Stimulated activated CD4-positive, alpha-beta T cell treated with anti-CD3 and anti-CD28 coated beads, Interleukin-15, amount 100 ng/mL, for 1 hour (primary cell): ENCODE data around the gene CDK12.

Experiments used
- DNase-seq, 2 donors: peaks; one replicate each; pipeline ENCODE4 v3.0.0-alpha.2; 2020; ENCODE audit warnings: low read depth in 1 of 2, low spot score in 1 of 2

The CDK12 gene

DNA sequence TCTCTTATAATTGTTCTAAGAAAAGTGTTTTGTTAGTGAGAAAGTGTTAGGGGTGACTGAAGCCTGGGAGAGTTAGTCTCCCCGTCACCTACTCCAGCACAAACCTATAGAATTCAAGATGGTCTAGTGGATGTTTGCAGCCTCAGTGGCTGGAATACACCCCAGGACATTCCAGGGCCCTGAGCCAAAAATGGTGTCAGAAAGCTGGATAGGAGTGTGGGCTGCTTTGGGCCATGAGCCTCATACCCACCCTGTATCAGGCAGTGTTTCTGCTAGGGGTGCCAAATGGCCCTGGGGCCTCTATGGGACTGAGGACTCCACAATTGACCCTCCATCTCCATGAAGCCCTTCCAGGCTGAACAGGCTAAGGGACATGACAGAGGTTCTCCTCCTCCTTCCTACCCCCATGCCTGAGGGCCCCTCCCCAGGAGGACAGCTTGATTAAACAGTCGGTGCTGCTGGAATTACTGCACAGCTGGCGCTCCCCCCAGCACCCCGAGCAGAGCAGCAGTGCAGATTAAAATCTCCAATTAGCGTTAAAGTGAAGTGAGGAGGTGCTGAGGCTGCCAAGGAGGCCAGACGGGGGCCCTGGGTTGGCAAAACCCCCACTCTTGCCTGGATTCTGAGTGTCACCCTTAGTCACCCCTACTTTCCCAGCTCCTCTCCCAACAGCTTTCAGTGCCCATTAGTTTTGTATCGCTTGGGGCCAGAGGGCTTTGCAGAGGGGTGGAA, 87.4 kb downstream of the CDK12 start:
- DNase-seq: no peak

DNA sequence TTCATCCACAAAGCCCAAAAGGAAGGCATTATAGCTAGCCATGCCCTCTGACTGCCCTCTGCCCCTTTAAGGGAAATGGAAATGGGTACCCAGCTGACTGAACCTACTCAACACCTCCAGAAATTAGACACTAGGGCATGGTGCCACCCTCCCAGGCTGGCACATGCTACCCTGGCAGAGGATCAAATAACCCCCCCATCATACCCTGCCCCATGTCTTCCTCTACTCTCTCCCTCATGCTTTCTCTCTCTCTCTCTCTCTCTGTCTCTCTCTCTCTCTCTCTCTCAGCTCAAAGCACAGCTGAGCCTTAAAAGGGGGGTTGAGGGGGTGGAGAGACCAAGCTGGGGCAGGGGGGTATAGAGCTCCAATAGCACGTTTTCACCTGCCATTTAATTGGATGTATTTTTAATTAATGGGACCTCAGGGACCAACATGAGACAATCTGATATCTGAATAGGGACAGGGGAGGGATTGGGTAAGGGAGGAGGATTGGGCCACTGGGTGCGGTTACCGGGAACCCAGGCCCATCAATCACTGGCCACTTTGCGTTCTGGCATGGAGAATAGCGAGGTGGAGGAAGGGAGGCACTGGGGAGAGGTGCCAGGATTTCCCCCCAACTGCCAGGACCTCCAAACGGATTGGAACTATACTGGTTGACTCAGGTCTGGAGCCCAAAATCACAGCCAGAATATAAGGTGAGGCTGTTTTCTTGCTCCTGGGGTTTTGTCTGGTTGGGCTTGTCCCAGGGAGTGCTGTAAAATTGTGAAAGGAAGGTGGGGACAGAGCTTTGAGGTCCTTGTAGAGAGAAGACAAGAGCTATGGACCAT, 88.7 kb downstream of the CDK12 start:
- DNase-seq: no peak

DNA sequence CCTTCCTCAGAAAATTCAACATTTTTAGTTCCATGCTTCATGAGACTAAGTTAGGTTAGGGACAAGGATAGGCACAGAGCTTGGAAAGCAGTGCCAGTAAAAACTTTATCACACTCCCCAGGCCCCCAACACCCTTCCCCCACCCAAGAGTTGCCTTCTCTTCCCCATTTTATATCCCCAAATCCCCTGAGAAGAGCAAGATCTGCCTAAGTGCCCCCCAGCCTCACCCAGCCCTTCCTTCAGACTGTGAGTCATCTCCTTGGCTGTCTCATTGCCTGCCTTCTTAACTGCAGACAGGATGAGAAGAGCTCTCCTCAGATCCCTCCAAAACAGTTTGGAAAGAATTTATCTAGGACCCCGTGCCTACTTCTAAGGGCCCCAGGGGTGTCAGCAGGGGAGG, 90.6 kb downstream of the CDK12 start:
- DNase-seq: no peak

DNA sequence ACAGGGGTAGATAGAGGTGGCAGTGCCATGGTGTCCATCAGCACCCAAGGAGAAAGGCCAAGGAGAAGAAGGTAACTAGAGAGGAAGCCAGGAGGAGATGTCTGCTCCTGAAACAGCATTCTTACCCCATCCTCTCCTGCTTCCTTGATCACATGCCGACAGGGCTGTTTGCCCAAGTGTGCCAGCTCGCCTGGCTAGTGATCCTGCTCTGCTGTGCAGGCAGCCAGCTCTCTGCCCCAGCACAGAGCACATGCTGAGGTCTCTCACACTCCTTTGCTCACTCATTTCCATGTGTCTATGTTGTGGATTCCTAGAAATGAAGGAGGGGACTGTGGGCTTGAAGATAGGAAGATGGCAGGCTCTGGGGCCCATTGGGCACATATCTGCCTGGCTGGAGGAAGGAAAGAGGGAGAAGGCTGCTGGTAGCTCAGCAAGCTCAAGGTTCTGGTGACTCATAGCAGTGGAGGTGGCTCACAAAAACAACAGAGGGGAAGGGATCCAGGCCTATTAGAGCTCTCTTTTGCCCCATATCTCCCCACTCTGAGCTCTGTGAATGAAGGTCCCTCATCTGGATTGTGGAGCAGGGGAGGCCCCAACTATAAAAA, 92.2 kb downstream of the CDK12 start:
- DNase-seq: no peak

DNA sequence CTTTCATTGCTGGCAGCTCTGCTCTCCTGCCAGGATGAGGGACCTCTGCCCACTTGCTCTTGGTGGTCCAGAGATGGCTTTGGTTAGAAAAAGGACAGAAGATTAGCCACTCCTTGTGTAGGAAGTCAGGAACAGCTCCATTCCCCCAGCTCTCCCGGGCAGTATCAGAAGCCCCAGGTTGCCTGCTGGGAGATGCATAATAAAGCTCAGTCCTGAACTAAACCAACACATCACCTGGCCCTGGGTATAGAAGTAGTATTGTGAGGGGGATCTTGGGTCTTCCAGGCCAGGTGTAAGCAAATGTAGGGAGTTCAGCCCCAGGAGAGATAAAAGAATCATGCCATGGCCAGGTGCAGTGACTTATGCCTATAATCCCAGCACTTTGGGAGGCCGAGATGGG, 94.1 kb downstream of the CDK12 start:
- no peak for DNase-seq

DNA sequence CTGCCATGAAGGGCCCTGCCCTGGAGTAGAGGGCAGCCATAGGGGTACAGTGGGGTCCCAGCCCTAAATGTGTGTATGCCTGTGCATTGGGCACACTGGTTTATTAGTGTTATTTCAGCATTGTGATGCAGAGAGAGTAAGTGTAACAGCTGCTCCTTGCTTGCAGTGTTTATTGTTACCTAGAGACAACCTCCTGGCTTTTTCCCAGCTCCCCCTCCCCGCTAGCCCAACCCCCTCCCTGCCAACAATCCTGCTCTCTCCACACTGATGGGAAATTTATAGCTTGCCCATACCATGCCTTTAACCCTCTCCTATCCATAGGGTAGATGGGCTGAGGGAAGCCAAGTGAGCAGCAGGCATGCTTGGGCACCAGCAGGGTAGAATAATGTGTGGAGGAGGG, 95.1 kb downstream of the CDK12 start:
- DNase-seq: no peak

DNA sequence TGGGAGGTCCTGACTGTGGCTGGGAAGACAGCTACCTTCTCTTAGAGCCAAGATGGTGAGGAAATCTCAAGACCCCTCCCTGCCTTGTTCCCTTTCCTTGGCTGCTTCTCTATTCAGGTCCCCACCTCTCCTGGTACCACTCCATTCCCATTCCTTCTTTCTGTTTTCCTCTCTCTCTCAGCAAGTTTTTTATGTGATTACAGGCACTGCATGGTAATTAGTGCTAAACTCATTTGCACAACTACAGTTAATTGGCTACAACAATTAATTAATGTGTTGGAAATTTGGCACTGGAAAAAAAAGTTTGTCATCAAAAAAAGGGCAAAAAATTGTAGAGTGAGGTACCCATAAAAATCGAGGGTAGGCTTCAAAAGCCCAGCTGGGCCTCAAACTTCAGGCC, 101.1 kb downstream of the CDK12 start:
- no peak for DNase-seq

DNA sequence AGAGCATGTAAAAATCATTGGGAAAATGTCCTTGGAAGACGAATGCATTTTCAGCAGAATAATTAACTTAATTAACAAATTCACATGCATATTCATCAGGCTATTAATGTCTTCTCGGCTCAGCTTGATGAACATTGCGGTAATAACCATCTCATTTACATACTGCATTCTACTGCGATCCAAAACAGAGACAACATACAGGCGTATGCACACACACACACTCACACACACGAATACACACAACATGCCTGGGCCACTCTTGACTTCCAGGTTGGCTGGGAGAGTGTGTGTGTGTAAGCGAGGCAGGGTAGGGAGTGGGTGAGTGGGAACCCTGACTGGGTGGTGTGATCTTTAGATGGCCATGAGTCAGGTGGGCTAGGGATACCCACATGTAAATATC, 101.7 kb downstream of the CDK12 start:
- no peak for DNase-seq

DNA sequence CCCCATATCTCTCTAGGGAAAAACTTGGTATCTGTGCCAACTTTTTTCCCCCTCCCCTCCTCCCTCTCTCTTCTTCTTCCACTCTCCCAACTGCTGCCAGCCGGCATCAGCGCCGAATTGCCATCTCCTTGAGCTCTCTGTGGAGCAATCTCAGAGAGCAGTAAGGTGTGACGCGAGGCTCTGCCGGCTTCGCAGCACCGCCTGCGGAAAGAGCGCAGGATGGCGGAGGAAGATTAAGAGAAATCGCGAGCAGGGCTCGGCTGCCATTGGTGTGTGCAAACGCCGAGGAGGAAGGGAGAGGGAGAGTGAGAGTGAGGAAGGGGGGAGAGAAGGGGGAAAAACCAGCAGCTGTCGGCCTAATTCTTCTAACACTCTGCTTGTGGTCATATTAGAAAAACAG, 102.2 kb downstream of the CDK12 start:
- no peak for DNase-seq

DNA sequence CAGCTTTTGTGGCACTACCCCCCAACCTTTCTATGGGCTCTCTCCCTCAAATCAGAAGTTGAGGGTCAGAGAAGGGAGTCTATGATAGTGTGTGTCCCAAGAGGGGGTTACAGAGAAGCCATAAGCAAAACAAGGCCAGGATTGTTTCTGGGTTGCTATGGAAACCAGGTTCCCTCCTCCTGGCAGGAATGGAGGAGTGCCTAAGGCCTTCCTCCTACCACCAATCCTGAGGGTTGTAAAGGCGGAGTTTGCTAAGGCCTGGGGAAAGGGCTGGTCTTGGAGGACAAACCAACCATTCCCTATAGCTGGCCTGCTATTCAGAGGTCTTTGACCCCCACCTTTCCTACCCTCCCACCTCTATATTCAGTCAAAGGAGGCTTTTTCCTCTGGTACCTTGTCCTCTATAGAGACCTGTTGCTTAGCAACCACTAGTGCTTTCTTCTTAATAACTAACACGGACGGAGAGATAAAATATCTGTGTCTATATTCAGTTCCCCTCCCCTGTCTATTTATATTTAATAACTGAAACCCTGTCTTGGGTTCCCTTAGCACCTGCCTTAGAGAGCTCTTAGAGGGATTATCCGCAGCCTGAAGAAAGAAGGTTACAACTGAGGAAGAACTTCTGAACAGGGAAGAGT, 103.0 kb downstream of the CDK12 start:
- DNase-seq: no peak

DNA sequence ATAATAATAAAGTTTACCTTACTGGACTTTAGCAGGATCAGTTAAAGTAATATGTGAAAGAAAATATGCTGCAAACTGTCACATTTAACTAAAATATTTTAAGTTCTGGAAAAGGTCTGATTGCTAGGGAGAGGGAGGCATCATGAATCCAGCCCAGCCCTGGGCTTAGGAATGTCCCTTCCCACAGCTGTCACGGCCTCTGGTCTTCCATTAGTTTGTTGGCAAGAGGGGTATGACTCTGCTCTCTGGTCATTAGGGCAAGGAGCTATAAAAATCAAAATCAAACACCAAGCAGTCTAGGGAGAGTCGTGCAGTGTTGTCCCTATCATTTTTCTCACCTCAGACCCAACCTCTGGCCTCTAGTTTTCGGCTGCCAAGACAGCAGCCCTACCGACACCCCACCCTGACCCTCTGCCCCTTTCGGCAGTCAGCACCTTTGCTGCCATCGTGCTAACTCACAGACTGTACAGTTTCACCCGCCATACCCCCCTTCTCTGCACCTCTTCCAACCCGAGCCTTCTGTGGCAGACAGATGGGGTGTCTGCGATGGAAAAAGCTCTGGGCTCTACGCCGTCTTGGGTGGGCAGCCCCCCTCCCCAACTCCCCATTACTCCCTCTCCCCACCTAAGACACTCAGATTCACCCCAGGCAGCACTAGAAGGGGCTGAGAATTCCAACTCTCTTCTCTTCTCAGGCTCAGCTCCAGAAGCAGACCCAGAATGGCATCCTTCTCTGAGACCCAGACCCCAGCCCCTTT, 105.0 kb downstream of the CDK12 start:
- no peak for DNase-seq

DNA sequence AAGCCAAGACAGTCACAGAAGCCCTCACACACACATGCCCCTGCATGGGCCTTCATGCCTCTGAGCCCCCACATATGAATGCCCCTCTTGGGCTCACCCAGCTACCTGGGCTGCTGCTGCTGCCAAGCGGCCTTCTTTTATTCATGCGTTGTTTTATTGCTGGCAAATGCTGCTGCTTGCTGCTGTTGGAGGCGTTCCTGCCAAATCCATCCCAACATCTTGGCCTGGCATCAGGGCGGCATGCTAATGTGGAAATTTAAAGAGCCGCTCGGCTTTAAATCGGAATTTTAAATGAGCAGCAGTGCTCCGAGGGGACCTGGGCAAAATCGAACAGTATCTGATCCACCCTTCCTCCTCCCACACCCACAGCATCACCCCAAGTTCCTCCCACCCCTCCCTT, 107.4 kb downstream of the CDK12 start:
- DNase-seq: no peak

DNA sequence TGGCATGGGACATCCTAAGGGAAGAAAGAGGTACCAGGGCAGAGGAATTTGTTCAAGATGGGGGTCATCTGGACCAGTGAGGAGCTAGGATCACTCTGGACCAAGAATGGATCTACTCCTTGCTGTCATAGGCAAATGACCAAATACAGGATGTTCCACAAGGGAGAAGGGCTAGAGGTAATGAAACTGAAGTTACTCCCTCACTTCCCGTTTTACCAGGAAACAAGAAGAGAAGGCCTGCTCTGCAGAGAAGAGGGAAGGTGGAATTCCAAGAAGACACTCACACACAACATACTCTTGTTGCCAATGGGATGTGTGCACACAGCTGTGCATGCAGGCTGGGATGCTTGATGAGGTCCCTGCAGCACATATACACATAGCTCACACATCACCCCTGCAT, 107.8 kb downstream of the CDK12 start:
- no peak for DNase-seq

DNA sequence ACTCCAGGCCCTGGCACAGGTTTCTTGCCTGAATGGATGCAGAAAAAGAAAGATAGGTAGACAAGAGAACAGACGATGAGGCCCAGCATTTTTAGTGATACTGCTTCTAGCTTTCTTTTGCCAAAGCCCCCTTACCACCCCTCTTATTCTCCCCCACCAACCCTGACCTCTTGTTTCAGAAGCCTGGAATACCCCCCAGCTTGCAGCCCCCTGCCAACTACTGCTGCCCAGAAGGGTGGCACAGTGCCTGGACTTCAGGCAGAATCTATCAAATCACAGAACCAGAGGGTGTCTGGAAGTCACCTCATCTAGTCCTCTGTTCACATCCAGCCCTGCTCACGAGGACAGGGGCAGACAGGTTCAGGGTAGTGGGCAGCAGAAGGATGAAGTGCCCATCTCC, 110.8 kb downstream of the CDK12 start:
- no peak for DNase-seq

DNA sequence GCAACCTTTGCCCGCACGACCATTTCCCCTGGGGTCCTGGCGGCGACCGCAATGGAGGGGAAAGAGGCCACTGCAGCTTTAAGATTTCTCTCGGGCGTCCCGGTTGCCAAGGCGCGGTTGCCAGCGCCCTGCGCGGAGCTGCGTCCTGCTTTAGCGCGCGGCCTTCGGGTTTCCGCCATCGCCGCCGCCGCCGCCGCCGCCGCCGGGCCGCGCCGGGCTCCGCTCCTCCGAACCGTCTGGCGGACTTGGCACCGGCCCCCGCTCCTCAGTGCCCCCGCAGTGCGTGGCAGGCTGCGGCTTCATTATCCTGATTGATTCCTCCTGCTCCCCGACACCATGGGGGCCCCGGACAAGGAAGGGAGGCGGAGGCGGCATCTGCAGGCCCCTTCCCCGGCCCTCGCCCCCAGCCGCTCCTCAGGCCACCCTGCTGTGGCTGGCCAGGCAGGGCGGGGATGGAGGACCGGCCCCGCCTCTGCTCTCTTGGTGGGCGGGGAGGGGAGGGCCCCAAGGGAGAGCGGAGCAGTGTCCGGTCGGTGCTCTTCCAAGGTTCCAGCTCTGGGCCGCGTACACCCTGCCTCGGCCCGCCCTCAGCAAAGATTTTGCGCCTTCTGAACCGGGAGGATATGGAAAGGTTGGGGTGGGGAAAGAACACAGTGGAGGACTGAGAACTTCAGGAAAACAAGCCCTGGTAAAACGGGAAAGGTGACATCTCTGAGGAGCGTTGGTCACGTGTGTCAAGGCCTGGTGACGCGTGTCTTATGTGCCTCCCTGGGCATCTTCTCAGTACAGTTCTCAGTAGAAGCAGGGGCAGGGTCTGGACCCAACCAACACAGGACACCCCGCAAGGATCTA, 112.4 kb downstream of the CDK12 start:
- no peak for DNase-seq

DNA sequence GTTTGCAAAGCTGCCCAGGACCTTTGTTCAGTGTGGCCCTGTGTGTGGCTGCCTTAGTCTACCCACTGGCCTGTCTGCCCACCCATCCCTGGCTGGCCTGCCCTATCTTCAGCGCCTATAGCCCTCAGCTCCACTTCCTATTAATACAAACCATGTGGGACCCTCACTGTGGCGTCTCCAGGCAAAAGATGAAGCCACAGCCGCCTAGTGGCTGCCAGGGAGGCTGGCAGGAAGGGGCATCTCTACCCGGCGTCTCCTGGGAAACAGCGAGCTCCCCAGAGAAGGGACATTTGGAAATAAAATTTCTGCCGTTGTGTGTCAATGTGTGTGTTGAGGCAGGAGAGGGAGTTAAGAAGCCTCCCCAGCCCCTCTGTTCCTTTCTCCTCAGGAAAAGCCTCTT, 114.9 kb downstream of the CDK12 start:
- no peak for DNase-seq

DNA sequence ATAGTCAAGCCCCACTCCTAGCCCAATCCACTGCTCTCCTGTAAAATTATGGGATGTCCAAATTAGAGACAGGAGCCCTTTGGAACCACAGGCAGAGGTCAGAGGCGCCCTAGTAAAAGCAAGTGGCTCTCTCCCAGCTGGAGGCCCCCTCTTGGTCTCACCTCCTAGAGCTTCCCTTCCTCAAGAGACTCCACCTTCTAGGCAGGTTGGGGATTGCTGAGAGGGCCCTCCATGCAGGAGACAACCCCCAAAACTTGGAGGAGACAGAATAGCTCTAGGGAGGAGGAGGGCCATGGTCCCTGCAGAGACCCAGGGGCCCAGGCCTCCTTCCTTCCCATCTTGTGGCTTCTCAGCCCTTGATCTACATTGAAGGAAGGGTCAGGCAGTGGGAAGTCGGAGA, 117.0 kb downstream of the CDK12 start:
- no peak for DNase-seq

DNA sequence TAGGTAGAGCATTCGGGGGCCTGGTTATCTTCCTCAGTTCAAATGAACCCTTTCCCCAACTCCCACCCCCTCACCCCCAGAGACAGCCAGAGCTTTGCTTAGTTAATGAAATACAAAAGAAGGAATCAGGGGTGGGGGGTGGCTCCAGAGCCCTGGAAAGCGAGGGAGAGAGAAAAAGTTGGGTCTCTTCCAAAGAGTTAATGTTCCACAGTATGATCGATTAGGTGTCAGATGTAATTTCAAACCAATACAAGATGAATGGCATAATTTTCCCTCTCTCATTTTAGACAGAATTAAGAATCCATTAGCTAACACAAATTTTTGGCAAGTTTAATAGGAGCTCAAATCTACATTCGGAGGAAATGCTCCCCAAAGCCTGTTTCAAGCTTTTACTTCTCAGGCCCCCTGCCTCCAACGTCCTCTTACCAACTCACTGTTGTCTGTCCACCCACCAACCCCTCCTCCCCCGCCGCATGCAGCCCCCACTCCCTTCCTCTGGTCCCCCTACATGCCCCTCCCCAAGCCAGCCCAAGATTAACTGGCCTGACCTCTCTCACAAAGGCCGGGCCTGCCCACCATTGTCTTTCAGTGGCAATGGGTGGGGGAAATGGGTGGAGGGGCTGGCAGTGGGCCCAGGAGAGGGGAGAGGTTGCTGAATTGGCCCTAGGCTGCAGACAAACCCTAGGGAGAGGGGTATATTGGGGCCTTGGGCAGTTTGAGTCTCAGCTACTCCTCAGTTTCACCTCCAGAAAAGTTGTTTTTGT, 118.2 kb downstream of the CDK12 start:
- no peak for DNase-seq

DNA sequence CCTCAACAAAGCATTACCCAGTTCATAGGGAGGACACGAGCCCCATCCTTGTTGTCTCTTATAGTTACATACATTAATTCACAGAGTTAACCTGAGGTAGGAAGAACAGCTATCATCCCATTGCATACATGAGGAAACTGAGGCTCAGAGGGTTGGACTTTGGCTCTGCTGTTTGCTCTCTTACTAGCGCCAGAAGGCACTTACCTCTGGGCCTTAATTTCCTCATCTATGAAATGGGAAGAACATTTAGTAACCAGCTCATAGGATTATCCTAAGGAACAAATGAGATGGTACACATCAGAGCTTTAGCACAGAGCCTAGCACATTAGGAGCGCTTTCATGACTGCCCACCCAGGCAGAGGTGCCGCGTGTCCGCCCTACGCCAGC, 118.8 kb downstream of the CDK12 start:
- no peak for DNase-seq
